Loucy (cell line): Measurements from ENCODE around the gene DNAH1.

ENCODE experiments used
- H2AFZ ChIP-seq: fragments of 200-600 bp; sonication (generic); 2 replicates; pipeline ENCODE4 v1.6.0; 2016; ENCODE audit warnings: antibody characterized with exemption, mild to moderate bottlenecking, low read length, moderate library complexity
- H3F3A ChIP-seq: fragments of 200-600 bp; 2 replicates; pipeline ENCODE4 v1.6.0; 2016; ENCODE audit warnings: antibody characterized with exemption, low read depth, mild to moderate bottlenecking
- H3K27me3 ChIP-seq: fragments of 200-600 bp; sonication (generic); 2 replicates; pipeline ENCODE4 v1.6.1; 2014; ENCODE audit warnings: low read length, mild to moderate bottlenecking; ENCODE audit not compliant: insufficient read depth, poor library complexity, severe bottlenecking
- H3K36me3 ChIP-seq: fragments of 200-600 bp; sonication (generic); 2 replicates; pipeline ENCODE4 v1.6.1; 2016; ENCODE audit warnings: low read length; ENCODE audit not compliant: insufficient read depth
- H3K4me1 ChIP-seq: fragments of 200-600 bp; sonication (generic); 2 replicates; pipeline ENCODE4 v1.5.1; 2014; ENCODE audit warnings: low read length, mild to moderate bottlenecking; ENCODE audit not compliant: insufficient read depth, poor library complexity, severe bottlenecking
- H3K4me2 ChIP-seq: fragments of 200-600 bp; sonication (generic); 2 replicates; pipeline ENCODE4 v1.6.0; 2014; ENCODE audit warnings: antibody characterized with exemption, low read length, low read depth, mild to moderate bottlenecking; ENCODE audit not compliant: poor library complexity, severe bottlenecking
- H3K4me3 ChIP-seq: fragments of 200-600 bp; sonication (generic); 2 replicates; pipeline ENCODE4 v1.5.1; 2014; ENCODE audit warnings: low read length, mild to moderate bottlenecking, mixed read lengths; ENCODE audit not compliant: poor library complexity, severe bottlenecking
- H3K79me2 ChIP-seq: fragments of 200-600 bp; sonication (generic); 2 replicates; pipeline ENCODE4 v1.6.1; 2014; ENCODE audit warnings: low read length; ENCODE audit not compliant: insufficient read depth
- H3K9ac ChIP-seq: fragments of 200-600 bp; sonication (generic); 2 replicates; pipeline ENCODE4 v1.6.0; 2014; ENCODE audit warnings: mild to moderate bottlenecking, low read depth, low read length, moderate library complexity; ENCODE audit not compliant: poor library complexity, severe bottlenecking
- H3K9me2 ChIP-seq: fragments of 200-600 bp; sonication (generic); replicated peaks from 2 replicates; pipeline ENCODE4 v1.6.1; 2016; ENCODE audit warnings: low read depth, low read length, mixed read lengths
- H3K9me3 ChIP-seq: fragments of 200-600 bp; sonication (generic); 2 replicates; pipeline ENCODE4 v1.6.1; 2014; ENCODE audit warnings: mild to moderate bottlenecking, antibody characterized with exemption, low read length, low read depth; ENCODE audit not compliant: insufficient read depth
- H4K20me1 ChIP-seq: fragments of 200-600 bp; sonication (generic); 2 replicates; pipeline ENCODE4 v1.6.0; 2014; ENCODE audit warnings: antibody characterized with exemption, low read length, mild to moderate bottlenecking; ENCODE audit not compliant: insufficient read depth, poor library complexity, severe bottlenecking
- CTCF ChIP-seq: fragments of 200-600 bp; sonication (generic); conservative IDR thresholded peaks from 2 replicates; pipeline ENCODE4 v1.5.1; 2014; ENCODE audit warnings: mild to moderate bottlenecking, antibody characterized with exemption, low read length
- EZH2phosphoT487 ChIP-seq: fragments of 200-600 bp; IDR thresholded peaks from 2 replicates; pipeline ENCODE4 v1.6.1; 2018; ENCODE audit warnings: antibody characterized with exemption, mild to moderate bottlenecking, moderate library complexity, borderline replicate concordance

Gene DNAH1

DNA sequence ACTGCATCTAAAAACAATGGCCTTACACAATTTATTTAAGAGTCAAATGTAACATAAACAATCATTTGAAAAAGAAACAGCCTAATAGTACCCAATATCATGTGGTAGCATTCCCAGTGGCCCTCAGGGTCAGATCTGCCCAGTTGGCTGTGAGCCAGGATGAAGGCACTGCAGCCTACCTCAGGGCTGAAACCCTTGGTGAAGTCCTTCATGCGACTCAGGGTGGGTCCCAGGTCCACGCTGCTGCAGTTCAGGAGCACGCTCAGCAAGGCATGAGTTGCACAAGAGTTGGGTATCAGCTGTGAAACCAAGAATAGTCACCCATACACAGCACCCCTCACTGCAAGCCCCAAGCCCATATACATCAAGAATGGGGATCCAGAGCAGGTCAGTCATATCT is 91.7 kb downstream of the DNAH1 start:
- Histone ChIP-seq H3K4me2 (peak overlapping the region; percentile 99), H3F3A (no peaks in the 10 kb centered on the region; the same call in 1 of the 2 replicates), H3K9me2 (no peaks in the 10 kb centered on the region), H3K36me3 (peaks cover 39% of the 10 kb centered on the region; the same call in 1 of the 2 replicates), H3K4me3 (peak overlapping the region; percentile 95), H3K79me2 (peaks cover 73% of the 10 kb centered on the region), H3K4me1 (peaks cover 30% of the 10 kb centered on the region), H3K9ac (peak overlapping the region; percentile 97), H4K20me1 (peaks cover 32% of the 10 kb centered on the region), H3K9me3 (no peaks in the 10 kb centered on the region), H2AFZ (no peak overlapping the region), H3K27me3 (no peaks in the 10 kb centered on the region)
- TF ChIP-seq EZH2phosphoT487 (no peak), CTCF (no peak)

DNA sequence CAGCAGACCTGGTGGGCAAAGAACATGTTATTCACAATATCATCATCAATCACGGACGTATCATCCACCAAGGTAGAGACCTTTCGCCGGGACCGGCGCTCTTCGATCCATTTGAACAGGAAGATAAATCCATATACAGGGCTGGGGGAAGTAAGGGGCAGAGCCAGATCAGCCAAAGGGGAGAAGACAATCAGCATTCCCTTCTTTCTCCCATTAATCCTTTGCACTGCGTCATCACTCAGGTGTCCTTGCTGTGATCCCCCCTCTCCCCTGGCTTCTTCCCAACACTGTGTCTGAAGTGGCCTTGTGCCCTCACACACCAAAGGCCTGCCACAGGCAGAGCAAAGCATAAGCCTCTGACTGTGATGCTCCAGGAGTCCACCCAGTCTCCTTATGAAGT is 92.3 kb downstream of the DNAH1 start:
- H3K9ac ChIP-seq = peak overlapping the region; percentile 97
- H3K9me2 ChIP-seq = no peaks in the 10 kb centered on the region
- no peak overlapping the region for H2AFZ ChIP-seq
- H4K20me1 ChIP-seq = peaks cover 38% of the 10 kb centered on the region
- H3K4me1 ChIP-seq = peaks cover 36% of the 10 kb centered on the region
- no peaks in the 10 kb centered on the region; the same call in 1 of the 2 replicates for H3F3A ChIP-seq
- peaks cover 32% of the 10 kb centered on the region; the same call in 1 of the 2 replicates for H3K36me3 ChIP-seq
- TF ChIP-seq EZH2phosphoT487 (no peak), CTCF (no peak)
- H3K4me3 ChIP-seq = peak overlapping the region; percentile 95
- H3K9me3 ChIP-seq = no peaks in the 10 kb centered on the region
- H3K27me3 ChIP-seq = no peaks in the 10 kb centered on the region
- peaks cover 80% of the 10 kb centered on the region for H3K79me2 ChIP-seq
- peak overlapping the region; percentile 99 for H3K4me2 ChIP-seq

- H3K79me2 ChIP-seq = peaks cover 34% of the 10 kb centered on the region
- TF ChIP-seq EZH2phosphoT487 (no peak), CTCF (no peak)
- peaks cover 19% of the 10 kb centered on the region for H4K20me1 ChIP-seq
- no peak overlapping the region for H3K9ac ChIP-seq
- H3F3A ChIP-seq = no peaks in the 10 kb centered on the region; the same call in 1 of the 2 replicates
- no peaks in the 10 kb centered on the region for H3K9me2 ChIP-seq
- no peak overlapping the region for H2AFZ ChIP-seq
- peak overlapping the region; percentile 23 for H3K4me2 ChIP-seq
- H3K4me3 ChIP-seq = no peak overlapping the region
- H3K36me3 ChIP-seq = no peaks in the 10 kb centered on the region
- peaks cover 24% of the 10 kb centered on the region for H3K4me1 ChIP-seq
- H3K27me3 ChIP-seq = no peaks in the 10 kb centered on the region
- no peaks in the 10 kb centered on the region for H3K9me3 ChIP-seq
These were observed 99.7 kb downstream of the DNAH1 start for GRCh38 chr3:52415800-52416199.
